Activated CD4-positive, alpha-beta T cell treated with anti-CD3 and anti-CD28 coated beads, Interleukin-2, Interleukin-4, amounts not matched to agents 100 ng/mL and 50 ng/mL, durations not matched to agents 16 hours and 8 hours (primary cell): ENCODE measurements around the gene BCOR.

Experiments
- DNase-seq: peaks from one replicate; pipeline ENCODE4 v3.0.0-alpha.2; 2020; ENCODE audit warnings: low spot score

Gene BCOR

GRCh38 chrX:40098264-40099054 is 701 bp upstream of the BCOR start:
- DNase-seq = peak; percentile 57

GRCh38 chrX:40097141-40097503 is 636 bp downstream of the BCOR start:
- DNase-seq = no peak

GRCh38 chrX:40096395-40097091 is 1.2 kb downstream of the BCOR start:
- peak; percentile 46 for DNase-seq

GRCh38 chrX:40095583-40096394 is 2.0 kb downstream of the BCOR start:
- DNase-seq = peak; percentile 41

GRCh38 chrX:40094900-40095582 is 2.7 kb downstream of the BCOR start:
- no peak for DNase-seq

- peak; percentile 19 for DNase-seq
These were observed 3.5 kb downstream of the BCOR start for GRCh38 chrX:40094041-40094899.

- no peak for DNase-seq
These were observed 4.2 kb downstream of the BCOR start for GRCh38 chrX:40093586-40093985.

GRCh38 chrX:40092808-40093435 is 4.8 kb downstream of the BCOR start:
- no peak for DNase-seq

- DNase-seq = no peak
These were observed 5.9 kb downstream of the BCOR start for GRCh38 chrX:40091691-40092421.

- DNase-seq = no peak
These were observed 6.8 kb downstream of the BCOR start for GRCh38 chrX:40090961-40091360.

- DNase-seq = no peak
These were observed 7.5 kb downstream of the BCOR start for GRCh38 chrX:40090050-40090804.

- no peak for DNase-seq
These were observed 8.8 kb downstream of the BCOR start for GRCh38 chrX:40088803-40089540.

- no peak for DNase-seq
These were observed 9.5 kb downstream of the BCOR start for GRCh38 chrX:40088299-40088625.

- DNase-seq = no peak
These were observed 10.1 kb downstream of the BCOR start for GRCh38 chrX:40087425-40088298.

GRCh38 chrX:40086569-40087335 is 11.0 kb downstream of the BCOR start:
- no peak for DNase-seq

GRCh38 chrX:40085714-40086113 is 12.0 kb downstream of the BCOR start:
- no peak for DNase-seq

- DNase-seq = no peak
These were observed 12.6 kb downstream of the BCOR start for GRCh38 chrX:40085102-40085551.
